CD1c-positive myeloid dendritic cell (primary cell): ENCODE measurements around the gene KMO.

ENCODE experiments used
- DNase-seq: peaks from one replicate; pipeline ENCODE4 v3.0.0-alpha.2; 2016; ENCODE audit errors: extremely low spot score

KMO gene

DNA sequence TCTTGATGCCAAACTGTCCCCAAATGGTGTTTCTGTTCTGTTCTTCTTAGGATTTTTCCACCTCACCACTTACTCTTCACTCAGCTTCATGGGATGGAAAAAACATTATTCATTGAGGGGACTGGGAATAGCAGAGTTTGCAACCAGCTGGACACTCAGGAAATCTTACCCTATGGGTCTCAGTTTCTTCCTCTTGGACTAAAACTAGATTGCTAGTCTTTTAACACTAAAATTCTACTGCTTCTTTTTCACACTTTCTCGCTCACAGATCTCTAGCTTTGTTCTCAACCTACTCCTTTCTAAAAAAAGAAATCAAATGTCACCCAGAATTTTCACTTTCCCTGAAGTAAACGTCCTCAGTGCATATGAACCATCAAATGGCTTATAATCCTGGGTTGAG lies 4.8 kb downstream of the KMO start:
- DNase-seq: no peak

DNA sequence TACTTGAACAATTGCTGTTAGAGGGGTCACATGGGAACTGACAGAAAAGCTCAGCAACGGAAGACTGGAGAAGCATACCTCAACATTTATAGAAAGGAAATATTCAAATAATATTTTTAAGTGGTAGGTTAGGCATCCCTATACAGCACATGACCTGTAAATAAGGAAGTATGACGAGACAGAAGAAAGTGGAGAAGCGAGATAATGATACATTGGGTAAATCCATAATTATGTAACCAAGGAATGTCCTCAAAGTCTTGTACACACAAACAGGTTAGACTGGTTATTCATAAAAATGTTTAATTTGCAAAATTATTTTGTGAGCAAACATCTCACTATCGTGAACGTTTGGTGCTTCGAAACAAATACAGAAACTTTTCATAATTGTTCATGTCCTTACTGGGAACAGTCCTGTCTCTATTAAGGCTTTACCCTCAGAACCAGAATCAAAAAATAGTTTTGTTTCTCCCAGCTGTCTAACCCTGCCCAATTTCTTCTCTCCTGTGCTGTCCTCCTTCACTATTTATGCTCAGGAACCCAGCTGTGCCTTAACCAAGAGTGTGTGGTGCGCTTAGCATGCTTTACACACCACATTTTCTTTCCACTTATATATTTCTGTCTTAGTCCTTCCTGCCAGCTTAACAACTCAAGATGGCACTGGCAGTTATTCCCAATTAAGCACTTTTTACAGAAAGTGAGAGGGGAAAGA lies 10.2 kb downstream of the KMO start:
- DNase-seq: peak; percentile 78

DNA sequence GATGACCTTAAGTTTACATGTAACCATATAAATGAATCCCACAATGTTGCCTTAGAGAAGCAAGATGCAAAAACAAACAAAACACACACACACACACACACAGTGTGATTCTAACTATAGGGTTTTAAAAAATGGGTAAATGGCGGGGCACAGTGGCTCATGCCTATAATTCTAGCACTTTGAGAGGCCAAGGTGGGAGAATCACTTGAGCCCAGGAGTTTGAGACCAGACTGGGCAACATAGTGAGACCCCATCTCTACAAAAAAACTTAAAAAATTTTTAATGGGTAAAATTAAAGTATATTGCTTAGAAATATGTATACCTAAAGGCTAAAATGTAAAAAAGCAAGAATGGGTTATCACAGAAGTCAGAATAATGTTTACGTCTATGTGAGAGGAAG lies 15.8 kb downstream of the KMO start:
- no peak for DNase-seq

DNA sequence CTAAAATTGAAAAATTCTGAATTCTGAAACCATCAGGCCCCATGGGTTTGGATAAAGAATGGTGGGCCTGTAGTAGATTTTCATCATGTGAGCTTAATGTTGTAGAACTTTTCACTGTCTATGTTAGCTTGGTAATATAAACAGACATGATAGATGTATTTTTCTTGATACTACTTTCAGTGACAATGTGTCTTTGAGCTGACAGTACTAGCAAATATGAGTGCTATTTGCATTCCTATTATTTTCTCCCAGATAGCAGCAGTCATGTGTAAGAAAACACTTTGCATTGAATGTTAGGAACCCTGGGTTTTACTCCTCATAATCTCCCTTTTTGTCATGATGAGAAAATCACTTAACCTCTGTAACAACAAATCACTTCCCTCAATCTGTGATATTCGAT lies 18.1 kb downstream of the KMO start:
- DNase-seq: no peak

DNA sequence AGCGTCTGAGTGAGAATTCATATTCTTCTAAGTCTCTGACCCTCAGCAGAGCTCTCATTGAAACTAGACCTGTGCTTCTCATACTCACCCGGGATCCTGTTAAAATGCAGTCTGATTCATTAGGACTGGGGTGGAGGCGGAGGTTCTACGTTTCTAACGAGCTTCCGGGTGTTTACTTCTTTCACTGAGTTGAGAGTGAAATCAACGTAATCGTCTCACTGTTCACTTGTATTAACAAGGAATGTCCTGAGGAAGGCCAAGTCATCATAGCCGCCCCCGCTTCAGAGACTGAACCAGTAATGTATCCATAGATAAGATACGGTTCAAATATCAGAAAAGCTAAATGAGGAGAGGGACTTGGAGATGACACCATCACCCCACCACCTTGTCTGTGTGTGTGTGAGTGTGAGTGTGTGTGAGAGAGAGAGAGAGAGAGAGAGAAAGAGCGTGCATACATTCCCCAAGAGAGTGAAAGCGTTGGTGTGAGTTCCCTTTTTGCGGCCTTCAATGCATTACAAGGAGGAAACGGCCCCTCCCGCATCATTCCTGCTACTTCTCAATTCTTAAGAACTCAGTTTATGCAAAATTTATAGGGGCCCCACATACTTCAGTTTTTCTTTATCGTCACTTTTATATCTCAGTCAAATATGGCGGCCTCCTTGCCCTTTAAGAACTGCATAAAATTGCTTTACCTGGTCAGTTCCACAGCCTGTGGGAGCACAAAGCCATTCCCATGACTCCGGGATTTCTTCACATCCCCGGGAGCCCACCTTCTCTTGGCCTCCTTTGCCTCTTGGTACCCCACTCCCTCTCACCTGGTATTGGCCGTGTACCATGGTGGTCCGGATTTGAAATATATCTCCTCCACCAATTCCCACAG lies 19.8 kb downstream of the KMO start:
- peak; percentile 96 for DNase-seq

DNA sequence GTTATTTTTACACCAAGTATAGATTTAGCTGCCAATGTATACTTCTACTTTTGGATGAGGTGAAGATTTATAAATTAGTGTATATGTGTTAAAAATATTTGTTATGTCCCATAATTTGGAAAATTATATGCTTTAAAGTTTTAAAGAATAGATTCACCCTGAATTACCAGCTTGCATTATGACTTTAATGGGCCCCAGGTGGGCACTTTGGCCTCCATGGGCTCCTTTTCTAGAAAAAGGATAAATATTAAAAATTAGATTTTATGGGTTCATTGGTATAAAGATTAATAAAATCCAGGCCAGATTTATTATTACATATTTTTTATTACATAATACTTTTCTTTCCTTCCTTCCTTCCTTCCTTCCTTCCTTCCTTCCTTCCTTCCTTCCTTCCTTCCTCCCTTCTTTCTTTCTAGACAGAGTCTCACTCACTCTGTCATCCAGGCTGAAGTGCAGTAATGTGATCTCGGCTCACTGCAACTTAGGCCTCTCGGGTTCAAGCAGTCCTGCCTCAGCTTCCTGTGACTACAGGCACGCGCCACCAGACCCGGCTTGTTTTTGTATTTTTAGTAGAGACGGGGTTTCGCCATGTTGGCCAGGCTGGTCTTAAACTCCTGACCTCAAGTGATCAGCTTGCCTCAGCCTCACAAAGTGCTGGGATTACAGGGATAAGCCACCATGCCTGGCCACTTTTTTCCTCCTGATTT lies 21.9 kb downstream of the KMO start:
- no peak for DNase-seq

DNA sequence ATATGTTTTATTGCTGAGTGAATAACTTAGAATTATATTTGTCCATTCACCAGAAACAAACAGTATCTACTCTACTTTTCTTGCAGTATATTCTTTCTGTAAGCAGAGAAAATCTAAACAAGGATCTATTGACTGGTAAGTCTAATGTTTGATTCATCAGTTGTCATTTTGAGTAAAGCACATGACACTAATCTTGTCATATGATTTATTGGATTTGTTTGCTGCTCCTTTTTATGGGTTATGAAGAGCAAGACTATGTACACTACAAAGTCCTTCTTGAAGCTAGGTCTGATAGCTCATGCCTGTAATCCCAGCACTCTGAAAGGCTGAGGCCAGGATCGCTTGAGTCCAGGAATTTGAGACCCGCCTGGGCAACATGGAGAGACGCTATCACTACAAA lies 23.3 kb downstream of the KMO start:
- DNase-seq: no peak

DNA sequence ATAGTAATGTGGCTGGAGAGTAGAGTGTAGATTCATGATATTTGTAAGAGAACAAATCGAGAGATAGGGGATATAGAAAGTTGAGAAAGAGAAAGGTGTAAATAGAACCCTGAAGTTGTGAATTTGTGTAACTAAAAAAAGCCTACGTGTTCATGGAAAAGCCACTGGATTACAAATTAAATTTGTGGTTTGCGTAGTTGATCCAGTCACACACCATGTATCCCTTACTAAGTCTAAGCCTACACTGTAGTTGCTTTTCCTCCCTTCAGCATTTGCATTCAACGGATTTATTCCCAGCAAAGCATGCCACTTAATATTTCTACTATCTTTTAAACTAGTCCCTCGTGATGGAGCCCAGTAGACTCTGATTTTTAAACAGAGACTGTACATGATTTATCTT lies 24.9 kb downstream of the KMO start:
- DNase-seq: no peak

DNA sequence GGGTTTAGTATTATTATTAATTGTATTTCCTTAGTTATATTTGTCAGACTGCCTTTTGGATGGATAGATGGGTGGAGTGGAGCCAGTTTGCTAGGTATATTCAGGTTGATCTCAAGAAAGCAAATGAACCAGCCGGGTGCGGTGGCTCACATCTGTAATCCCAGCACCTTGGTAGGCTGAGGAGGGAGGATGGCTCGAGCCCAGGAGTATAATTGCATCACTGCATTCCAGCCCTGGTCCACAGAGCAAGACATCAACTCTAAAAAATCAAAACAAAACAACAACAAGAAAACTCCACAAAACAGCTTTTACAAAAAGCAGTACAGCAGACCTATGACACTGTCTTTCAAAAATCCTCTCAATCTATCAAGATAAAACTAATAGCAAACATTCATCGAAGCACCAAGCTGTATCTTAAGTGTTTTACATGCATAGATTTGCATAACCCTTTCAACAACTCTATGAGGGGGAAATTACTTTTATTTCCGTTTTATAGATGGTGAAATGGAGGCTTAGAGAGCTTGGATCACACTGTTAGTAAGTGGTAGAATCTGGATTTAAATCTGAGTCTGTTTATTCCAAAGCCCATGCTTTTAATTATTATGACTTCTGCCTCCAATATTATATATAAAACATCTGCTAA lies 25.5 kb downstream of the KMO start:
- DNase-seq: no peak

DNA sequence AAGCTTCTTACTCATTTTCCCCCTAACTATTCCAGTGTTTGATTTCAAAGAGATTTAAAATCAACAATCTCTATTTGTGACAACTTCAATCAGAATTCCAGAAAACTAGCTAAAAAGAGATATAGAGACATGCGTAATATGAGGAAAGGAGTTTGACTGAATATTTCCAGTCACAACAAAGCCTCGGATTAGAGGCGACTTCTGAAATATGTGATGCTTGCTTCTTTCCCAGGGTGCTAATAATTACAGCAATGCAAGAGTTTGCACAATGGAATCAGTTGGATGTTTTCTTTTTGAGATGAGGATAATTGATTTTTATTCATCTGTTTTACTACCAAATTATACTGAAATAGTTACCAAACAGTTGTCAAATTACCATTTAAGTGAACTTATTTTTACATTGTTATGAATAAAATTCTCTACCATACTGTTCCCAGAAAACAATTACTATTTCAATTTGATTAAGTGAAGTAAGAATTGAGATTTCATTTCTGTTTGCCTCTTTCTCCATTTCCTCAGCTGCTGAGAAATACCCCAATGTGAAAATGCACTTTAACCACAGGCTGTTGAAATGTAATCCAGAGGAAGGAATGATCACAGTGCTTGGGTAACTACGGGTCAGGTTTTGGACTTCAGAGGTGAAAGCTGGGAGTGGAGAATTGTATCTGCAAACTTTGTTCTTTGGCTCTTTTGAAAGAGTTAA lies 28.1 kb downstream of the KMO start:
- peak; percentile 26 for DNase-seq

DNA sequence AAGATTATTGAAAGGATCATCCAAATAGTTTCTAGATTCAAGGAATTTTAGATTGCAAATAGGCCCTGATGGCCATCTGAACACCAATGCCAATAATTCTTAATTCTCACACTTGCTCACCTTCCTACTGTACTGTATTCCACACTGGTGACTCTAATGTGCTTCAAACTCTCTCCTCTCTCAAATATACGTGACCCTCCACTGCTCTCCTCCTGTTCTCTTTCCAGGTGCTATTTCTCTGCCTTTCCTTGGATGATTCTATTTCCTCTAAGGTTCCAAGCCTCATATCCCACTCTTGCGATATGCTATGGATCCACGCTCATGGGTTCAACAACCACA lies 28.6 kb downstream of the KMO start:
- no peak for DNase-seq

DNA sequence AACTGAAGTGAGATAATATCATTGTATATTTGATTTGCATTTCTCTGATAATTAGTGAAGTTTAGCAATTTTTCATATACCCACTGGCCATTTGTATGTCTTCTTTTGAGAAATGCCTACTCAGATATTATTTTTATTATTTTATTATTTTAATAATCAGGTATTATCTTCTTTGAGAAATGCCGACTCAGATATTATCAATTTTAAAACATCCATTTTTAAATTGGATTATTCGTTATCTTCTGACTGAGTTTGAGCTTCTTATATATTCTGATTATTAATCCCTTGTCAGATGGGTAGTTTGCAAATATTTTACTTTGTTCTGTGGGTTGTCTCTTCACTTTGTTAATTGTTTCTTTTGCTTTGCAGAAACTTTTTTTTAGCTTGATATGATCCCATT lies 37.7 kb downstream of the KMO start:
- no peak for DNase-seq

DNA sequence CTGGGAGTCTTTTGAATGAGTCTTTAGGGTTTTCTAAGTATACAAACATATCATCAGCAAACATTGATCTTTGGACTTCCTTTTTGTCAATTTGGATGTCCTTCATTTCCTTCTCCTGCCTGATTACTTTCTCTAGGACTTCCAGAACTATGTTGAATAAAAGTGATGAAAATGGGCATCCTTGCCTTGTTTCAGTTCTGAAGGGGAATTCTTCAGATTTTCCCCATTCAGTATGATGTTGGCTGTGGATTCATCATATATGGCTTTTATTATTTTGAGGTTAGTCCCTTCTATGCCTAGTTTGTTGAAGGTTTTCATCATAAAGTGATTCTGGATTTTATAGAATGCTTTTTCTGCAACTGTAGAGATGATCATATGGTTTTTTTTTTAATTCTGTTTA lies 42.0 kb downstream of the KMO start:
- DNase-seq: no peak

DNA sequence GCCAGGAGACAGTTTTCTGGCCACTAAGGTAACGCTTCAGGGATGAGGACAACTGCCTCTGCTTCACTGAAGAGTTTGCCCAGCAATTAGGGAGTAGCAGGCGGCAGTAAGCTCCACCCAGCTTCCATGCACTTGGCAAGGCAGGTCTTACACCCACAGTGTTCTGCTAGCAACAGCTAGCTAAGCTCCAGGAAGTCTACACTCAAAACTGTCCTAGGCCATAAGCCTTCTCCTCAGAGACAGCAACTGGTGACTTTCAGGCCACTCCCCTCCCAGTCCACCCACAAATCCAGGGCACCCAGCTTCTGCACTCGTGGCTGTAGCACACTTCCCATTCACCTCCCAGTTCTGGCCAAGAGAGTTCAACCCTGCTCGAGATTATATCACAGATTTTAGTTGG lies 47.3 kb downstream of the KMO start:
- peak; percentile 87 for DNase-seq

DNA sequence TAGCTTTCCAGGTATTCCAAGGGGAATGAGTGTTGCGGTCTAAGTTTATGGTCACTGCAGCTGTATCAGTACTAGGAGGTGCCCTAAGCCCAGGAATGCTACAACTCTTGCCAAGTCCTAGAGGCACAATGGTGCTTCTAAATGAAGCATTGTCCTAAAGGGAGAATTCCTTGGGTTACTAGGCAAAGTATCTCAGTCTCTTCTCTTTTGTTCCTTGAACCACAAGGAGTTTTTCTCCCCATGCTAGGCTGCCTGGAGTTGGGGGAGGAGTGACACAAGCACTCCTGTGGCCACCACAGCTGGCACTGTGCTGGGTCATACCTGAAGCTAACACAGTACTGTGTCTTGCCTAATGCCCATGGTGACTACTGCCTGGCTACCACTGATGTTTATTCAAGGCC lies 50.7 kb downstream of the KMO start:
- DNase-seq: no peak

DNA sequence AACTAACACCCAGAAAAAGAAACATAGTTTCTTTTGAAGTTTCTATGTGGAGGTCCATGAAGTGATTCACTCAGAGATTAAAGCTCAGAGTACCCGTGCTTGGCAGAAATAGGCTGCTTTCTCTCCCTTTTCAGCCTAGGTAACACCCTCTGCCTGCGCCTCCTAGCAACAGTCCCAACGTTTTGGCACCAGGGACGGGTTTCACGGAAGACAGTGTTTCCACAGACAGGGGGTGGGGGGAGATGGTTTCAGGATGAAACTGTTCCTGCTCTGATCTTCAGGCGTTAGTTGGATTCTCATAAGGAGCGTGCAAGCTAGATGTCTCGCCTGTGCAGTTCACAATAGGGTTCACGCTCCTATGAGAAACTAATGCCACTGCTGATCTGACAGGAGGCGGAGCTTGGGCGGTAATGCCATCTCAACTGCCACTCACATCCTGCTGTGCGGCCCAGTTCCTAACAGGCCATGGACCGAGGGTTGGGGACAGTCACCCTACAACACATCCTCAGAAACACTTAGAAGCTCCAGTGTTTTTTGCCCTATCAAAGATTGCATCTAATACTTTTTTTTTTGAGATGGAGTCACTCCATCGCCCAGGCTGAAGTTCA lies 54.8 kb downstream of the KMO start:
- DNase-seq: no peak

DNA sequence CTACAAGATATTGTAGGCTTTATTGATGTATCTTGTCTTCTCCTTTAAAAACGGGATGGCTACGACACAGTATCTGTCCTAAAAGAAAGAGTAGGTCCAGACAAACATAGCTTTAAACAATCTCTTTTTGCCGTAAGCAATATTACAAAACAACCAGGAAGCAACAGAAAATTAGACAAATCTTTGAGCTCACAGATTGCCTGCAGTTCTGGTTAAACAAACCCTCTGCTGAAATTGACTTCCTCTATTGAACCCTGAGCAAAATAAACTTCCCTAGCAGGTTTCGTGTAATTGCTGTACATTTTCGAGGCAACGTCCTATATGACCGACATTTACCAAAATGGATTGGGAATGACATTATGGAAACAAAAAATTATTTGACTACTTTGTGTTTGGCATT lies 57.3 kb downstream of the KMO start:
- peak; percentile 56 for DNase-seq

DNA sequence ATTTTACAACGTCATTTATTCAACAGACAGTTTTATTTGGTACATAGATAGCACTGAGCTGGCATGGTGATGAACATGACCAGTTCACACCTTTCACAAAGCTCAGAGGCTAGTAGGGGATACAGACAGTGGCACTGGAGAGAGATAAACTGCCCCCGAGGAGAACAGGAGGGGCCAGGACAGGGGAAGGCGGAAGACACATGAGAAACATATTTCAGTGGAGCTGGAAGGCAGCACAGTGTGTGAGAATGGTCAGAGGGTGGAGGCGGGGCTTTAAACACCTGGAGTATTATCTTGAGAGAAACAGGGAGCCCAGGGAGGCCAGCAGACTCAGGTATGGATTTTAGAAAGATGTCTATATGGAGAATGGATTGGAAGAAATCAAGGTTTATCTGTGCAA lies 58.5 kb downstream of the KMO start:
- no peak for DNase-seq

DNA sequence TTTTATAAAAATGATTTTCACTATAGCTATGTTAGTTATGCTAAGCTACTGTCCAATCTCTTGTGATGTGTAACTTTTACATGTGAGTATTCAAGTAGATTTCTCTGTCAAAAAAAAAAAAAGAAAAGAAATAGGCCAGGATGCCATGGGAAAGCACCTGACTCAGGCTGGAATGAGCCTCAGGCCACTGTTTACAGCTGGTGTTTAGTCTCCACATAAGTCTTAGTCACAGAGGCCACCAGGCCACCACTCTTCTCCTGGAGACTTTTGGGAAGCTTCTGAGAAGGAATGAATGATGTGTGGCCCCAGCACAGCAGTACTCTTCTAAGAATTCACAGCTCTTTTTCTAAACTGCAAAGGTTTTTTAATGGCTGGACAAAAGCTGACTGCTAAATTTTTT lies 59.1 kb downstream of the KMO start:
- peak; percentile 18 for DNase-seq

DNA sequence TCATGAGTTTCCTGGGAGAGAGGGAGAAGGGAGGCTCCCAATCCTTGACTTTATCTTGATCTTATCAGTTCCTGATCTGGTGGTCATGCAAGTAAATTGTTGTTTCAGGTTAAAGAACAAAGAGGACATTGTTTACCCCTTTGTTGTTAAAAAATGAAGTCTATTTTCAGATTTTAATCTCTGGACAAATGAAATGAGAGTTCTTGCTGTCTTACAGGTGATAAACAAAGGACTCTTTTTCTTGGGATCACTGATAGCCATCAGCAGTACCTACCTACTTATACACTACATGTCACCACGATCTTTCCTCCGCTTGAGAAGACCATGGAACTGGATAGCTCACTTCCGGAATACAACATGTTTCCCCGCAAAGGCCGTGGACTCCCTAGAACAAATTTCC lies 59.6 kb downstream of the KMO start:
- no peak for DNase-seq

DNA sequence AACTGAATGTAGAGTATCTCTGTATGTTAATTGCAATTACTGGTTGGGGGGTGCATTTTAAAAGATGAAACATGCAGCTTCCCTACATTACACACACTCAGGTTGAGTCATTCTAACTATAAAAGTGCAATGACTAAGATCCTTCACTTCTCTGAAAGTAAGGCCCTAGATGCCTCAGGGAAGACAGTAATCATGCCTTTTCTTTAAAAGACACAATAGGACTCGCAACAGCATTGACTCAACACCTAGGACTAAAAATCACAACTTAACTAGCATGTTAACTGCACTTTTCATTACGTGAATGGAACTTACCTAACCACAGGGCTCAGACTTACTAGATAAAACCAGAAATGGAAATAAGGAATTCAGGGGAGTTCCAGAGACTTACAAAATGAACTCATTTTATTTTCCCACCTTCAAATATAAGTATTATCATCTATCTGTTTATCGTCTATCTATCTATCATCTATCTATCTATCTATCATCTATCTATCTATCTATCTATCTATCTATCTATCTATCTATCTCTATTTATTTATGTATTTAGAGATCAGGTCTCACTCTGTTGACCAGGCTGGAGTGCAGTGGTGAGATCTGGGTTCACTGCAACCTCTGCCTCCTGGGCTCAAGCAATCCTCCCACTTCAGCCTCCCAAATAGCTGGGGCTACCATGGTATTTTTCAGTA lies 60.2 kb downstream of the KMO start:
- DNase-seq: peak; percentile 69
